Right lobe of liver (tissue), 6 donors: ENCODE results near the gene GSTM4. TPM values are rescaled to one million over a fixed set of nuclear protein-coding genes. Genes with fewer than 3 reads are reported as not detected.

ENCODE experiments used
- ATAC-seq, 4 donors: fragments of 200-7000 bp; cut with Tn5 transposase; one replicate each; pipeline ENCODE4 v1.9.1; 2020; ENCODE audit warnings: mild to moderate bottlenecking in 4 of 4, moderate library complexity in 4 of 4
- DNase-seq, 3 donors: peaks; one replicate each; pipeline ENCODE4 v3.0.0-alpha.2; 2020
- H3K27ac ChIP-seq, 3 donors: fragments of 200-600 bp; one replicate each; pipeline ENCODE4 v1.8.0; 2022
- H3K27me3 ChIP-seq, 2 donors: fragments of 200-600 bp; one replicate each; pipeline ENCODE4 v1.8.0; 2022
- H3K36me3 ChIP-seq, 4 donors: fragments of 200-600 bp; sonication (generic) in 1 of 4; one replicate each; pipeline versions ENCODE4 v1.5.1 to v1.8.0; 2017 to 2022; ENCODE audit warnings: control low read depth in 1 of 4
- H3K4me1 ChIP-seq, 4 donors: fragments of 200-600 bp; sonication (generic) in 1 of 4; one replicate each; pipeline versions ENCODE4 v1.5.1 to v1.8.0; 2017 to 2022; ENCODE audit warnings: control low read depth in 1 of 4
- H3K4me3 ChIP-seq, 3 donors: fragments of 200-600 bp; one replicate each; pipeline ENCODE4 v1.8.0; 2022
- H3K9me3 ChIP-seq, 4 donors: fragments of 200-600 bp; sonication (generic) in 1 of 4; one replicate each; pipeline versions ENCODE4 v1.5.1 to v1.8.0; 2017 to 2022; ENCODE audit warnings: control low read depth in 1 of 4
- POLR2A ChIP-seq: fragments of 450-650 bp; IDR thresholded peaks from one replicate; pipeline ENCODE4 v1.6.1; 2017; ENCODE audit warnings: antibody characterized with exemption, mild to moderate bottlenecking
- WGBS: methylation state at CpG from one replicate; pipeline ENCODE4 v1.1.6; 2018; ENCODE audit warnings: low coverage, low lambda C conversion rate; ENCODE audit not compliant: insufficient coverage; ENCODE audit errors: missing lambda C conversion rate; 5-methylcytosine and 5-hydroxymethylcytosine counted together
- intact Hi-C, 2 donors: fragments of 100-400 bp; cut with DNase I; formaldehyde crosslinking; loops; one replicate each; pipeline versions ENCODE4 v1.11.2 to v1.14.1; 2022
- total RNA-seq, 6 experiments: library from RNA; depleted of rRNA in 2 of 6; stranded (reverse); fragments of >200 nt in 2 of 6; fragmentation: NEBNext Ultra II Directional in 3 of 6; extraction: Animal tissue kit (Norgen Biotek cat#: 25700) in 3 of 6; gene quantifications; one replicate each; pipeline versions ENCODE4 v1.1.0 to v1.2.4, GENCODE V29; 2016 to 2023
- TF ChIP-seq, protein P1 (sequence below), 4 donors: fragments of 200-600 bp in 3 of 4; fragments of 450-650 bp in 1 of 4; IDR thresholded peaks; one replicate each; pipeline versions ENCODE4 v1.5.1 to v1.8.0; 2016 to 2022; ENCODE audit warnings: antibody characterized with exemption in 4 of 4, mild to moderate bottlenecking in 2 of 4
- donor health status: DM: no; HTN: yes; CAD: no.
- donor health status: DM: no; HTN: no; CAD: no.
- donor health status: DM: no; HTN: no; CAD: no.
- donor health status: DM: no; HTN: yes; CAD: no.
- donor health status: DM: no; HTN: yes; CAD: no.

GSTM4 gene
- total RNA-seq, 6 experiments from 2014 or later, result 18.5 to 32.1 (median 23.8) TPM

DNA sequence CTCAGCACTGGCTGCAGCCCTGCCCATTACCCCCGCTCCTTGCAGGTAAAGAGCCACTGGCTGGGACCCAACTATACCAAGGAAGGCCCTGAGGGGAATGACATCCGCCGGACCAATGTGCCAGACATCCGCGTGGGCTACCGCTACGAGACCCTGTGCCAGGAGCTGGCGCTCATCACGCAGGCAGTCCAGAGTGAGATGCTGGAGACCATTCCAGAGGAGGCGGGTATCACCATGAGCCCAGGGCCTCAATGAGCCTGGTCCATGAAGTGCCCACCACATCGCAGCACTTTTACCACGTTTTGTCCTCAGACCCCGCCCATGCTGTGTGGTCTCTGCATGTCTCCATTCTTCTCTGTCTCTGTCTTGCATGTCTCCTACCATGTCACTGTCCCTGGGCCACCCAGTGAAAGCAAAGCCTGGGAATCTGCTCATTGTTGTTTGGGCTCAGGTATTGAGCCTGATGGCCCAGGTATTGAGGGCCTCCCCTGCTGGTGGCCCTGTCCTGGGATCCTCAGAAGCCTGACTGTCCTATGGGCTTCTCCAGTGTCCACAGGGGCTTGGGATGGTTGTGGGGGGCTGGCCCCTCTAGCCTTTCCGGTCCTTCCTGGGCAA, 24.9 kb upstream of the GSTM4 start:
- TF ChIP-seq, protein P1, sequence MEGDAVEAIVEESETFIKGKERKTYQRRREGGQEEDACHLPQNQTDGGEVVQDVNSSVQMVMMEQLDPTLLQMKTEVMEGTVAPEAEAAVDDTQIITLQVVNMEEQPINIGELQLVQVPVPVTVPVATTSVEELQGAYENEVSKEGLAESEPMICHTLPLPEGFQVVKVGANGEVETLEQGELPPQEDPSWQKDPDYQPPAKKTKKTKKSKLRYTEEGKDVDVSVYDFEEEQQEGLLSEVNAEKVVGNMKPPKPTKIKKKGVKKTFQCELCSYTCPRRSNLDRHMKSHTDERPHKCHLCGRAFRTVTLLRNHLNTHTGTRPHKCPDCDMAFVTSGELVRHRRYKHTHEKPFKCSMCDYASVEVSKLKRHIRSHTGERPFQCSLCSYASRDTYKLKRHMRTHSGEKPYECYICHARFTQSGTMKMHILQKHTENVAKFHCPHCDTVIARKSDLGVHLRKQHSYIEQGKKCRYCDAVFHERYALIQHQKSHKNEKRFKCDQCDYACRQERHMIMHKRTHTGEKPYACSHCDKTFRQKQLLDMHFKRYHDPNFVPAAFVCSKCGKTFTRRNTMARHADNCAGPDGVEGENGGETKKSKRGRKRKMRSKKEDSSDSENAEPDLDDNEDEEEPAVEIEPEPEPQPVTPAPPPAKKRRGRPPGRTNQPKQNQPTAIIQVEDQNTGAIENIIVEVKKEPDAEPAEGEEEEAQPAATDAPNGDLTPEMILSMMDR (IDR thresholded peaks at IDR 0.05), result no peak
- TF ChIP-seq POLR2A, result no peak
- H3K9me3 ChIP-seq, result no peaks in the 10 kb centered on the region
- ATAC-seq (no peak), DNase-seq (no peak)
- H3K4me1 ChIP-seq, result peaks cover 0 to 4% (median 0%) of the 10 kb centered on the region in 4 donors
- intact Hi-C loops, result no loop called here
- 100% methylated on average over 1 of the region's 14 CpGs for WGBS
- H3K27me3 ChIP-seq, result no peaks in the 10 kb centered on the region
- H3K4me3 ChIP-seq, result no peak overlapping the region
- no peak overlapping the region for H3K27ac ChIP-seq
- H3K36me3 ChIP-seq, result peaks cover 0 to 38% (median 13%) of the 10 kb centered on the region in 4 donors

DNA sequence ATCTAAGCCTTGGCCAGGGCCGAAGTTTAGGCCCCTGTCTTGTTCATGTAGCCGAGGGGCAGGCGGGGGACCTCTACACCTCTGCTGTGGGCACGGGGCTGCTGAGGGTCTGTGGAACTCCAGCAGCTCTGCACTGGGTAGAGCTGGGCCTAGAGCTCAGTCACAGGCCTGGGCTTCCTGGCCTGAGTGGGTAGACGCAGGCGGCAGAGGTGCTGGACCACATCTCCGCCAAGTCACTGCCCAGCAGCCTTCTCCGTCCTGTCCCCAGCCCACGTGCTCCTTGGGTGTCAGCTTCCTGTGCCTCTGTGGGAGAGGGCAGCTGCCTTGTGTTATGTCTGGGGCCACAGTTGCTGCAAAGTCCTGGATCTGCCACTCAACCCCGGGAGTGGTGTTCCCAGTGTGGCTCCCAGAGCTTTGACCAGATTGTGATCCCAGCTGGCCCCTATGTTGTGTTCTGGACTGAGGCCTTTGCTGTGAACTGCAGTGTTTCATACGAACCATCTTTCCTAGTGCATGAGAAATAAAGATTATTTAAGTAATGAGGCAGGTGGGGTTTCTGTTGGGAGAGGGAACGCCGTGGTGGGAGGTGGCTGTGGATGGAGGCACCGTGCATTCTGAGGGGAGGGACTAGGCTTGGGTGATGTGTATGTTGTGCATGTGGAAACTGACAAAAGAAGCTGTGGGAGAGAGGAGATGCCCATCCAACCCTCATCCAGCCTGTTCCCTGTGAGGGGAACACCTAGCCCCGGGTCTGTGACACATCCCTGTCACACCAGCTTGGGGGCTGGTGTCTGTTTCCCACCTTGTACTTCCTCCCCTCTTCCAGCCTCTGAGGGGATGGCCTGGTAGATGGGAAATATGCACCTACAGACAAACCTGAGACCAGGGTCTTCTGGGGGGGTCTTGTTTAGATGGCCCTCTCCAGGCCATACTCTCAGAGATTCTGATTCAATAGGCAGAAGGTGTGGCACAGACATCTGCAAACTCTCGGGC, 24.1 kb upstream of the GSTM4 start:
- no peak for ATAC-seq
- Histone ChIP-seq H3K4me1 (peaks cover 0 to 10% (median 0%) of the 10 kb centered on the region in 4 donors), H3K27me3 (no peaks in the 10 kb centered on the region), H3K4me3 (no peak overlapping the region), H3K27ac (no peak overlapping the region), H3K9me3 (no peaks in the 10 kb centered on the region), H3K36me3 (peaks cover 0 to 38% (median 13%) of the 10 kb centered on the region in 4 donors)
- WGBS, result 74% methylated on average over 5 of the region's 16 CpGs
- DNase-seq, result no peak
- TF ChIP-seq, protein P1 (IDR thresholded peaks at IDR 0.05), result no peak
- TF ChIP-seq POLR2A, result no peak
- intact Hi-C loops, result no loop called here

DNA sequence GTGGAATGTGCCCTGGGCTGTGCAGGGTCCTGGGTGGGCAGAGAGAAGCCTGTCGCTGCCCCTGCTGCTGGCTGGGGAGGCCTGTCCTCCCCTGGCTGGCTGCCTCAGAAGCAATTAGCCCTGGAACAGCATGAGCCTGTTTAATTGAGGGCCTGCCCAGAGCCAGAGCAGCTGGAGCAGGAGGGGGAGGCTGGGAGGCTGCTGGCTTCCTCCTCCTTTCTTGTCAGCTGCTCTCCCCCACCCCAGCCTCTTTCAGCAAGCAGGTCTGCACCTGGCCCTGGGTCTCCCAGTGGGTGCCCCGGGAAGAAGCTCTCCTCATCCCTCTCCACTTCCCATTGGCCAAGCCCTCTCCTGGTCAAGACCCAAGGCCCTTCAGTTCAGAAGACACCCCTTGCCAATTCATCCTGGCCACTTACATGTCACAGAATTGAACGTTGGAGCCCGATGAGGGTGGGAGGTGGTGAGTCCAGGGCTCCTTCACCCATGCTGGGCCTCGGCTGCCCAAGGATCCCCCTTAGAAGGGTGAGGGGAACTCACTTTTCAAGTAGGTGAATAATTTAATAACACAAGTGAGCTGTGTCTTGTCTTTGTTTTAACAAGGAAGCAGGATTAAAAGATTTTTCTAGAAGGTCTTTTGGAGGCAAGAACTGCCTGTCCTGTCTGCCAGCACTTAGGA, 23.1 kb upstream of the GSTM4 start:
- no peak for ATAC-seq
- Histone ChIP-seq H3K27ac (no peak overlapping the region), H3K4me1 (peaks cover 0 to 10% (median 0%) of the 10 kb centered on the region in 4 donors), H3K4me3 (no peak overlapping the region), H3K9me3 (no peaks in the 10 kb centered on the region), H3K27me3 (no peaks in the 10 kb centered on the region), H3K36me3 (peaks cover 0 to 31% (median 9%) of the 10 kb centered on the region in 4 donors)
- intact Hi-C loops, result no loop called here
- TF ChIP-seq, protein P1 (IDR thresholded peaks at IDR 0.05), result no peak
- DNase-seq, result no peak
- WGBS, result 65% methylated on average over 3 of the region's 5 CpGs

DNA sequence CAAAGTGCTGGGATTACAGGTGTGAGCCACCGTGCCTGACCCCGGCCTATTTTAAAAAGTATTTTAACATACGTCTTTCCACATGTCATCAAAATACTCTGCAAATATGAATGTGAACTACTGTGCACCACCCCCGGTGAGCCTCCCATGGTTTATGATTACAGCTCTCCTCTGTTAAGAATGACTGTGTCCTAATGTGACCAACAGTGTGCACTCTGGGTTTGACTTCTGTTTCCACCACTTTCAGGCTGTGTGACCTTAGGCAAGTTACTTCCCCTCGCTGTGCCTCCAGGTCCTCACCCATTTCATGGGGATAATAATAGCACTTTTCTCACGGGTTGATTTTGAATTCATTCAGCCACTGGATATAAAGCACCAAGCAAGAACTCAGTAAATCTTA, 21.6 kb upstream of the GSTM4 start:
- DNase-seq, result no peak
- Histone ChIP-seq H3K36me3 (peaks cover 0 to 17% (median 8%) of the 10 kb centered on the region in 4 donors), H3K27ac (no peak overlapping the region), H3K4me3 (no peak overlapping the region), H3K27me3 (no peaks in the 10 kb centered on the region), H3K4me1 (peaks cover 0 to 10% (median 0%) of the 10 kb centered on the region in 4 donors), H3K9me3 (no peaks in the 10 kb centered on the region)
- intact Hi-C loops, result no loop called here
- ATAC-seq, result no peak
- no peak for TF ChIP-seq POLR2A
- TF ChIP-seq, protein P1 (IDR thresholded peaks at IDR 0.05), result no peak
- WGBS, result 76% methylated on average over 6 of the region's 6 CpGs
